PFSK-1 (cell line): ENCODE measurements around the gene PFKP.

Source experiments
- FOXP2 ChIP-seq: optimal IDR thresholded peaks from 2 replicates; pipeline ENCODE3; 2011; ENCODE audit warnings: borderline replicate concordance, control low read depth, inconsistent platforms; ENCODE audit not compliant: insufficient read depth; ENCODE audit errors: extremely low read length, extremely low read depth
- POLR2AphosphoS5 ChIP-seq: IDR thresholded peaks from 2 replicates; pipeline ENCODE4 v1.6.1; 2012; ENCODE audit warnings: low read depth, mild to moderate bottlenecking, control low read depth, low read length, moderate library complexity
- REST ChIP-seq, 2 experiments: IDR thresholded peaks; 2 replicates each; pipeline versions ENCODE4 v1.6.1 to v1.8.0; 2011 to 2012; ENCODE audit warnings: low read depth in 2 of 2, low read length in 2 of 2, control low read depth in 1 of 2, inconsistent platforms in 1 of 2, mild to moderate bottlenecking in 1 of 2, moderate library complexity in 1 of 2; ENCODE audit not compliant: insufficient read depth in 1 of 2
- SIN3A ChIP-seq: IDR thresholded peaks from 2 replicates; pipeline ENCODE4 v1.6.1; 2012; ENCODE audit warnings: mild to moderate bottlenecking, low read length, moderate library complexity, borderline replicate concordance; ENCODE audit not compliant: insufficient read depth
- TAF1 ChIP-seq: IDR thresholded peaks from 2 replicates; pipeline ENCODE4 v1.6.1; 2012; ENCODE audit warnings: low read length, control low read depth, borderline replicate concordance; ENCODE audit not compliant: insufficient read depth

PFKP gene

DNA sequence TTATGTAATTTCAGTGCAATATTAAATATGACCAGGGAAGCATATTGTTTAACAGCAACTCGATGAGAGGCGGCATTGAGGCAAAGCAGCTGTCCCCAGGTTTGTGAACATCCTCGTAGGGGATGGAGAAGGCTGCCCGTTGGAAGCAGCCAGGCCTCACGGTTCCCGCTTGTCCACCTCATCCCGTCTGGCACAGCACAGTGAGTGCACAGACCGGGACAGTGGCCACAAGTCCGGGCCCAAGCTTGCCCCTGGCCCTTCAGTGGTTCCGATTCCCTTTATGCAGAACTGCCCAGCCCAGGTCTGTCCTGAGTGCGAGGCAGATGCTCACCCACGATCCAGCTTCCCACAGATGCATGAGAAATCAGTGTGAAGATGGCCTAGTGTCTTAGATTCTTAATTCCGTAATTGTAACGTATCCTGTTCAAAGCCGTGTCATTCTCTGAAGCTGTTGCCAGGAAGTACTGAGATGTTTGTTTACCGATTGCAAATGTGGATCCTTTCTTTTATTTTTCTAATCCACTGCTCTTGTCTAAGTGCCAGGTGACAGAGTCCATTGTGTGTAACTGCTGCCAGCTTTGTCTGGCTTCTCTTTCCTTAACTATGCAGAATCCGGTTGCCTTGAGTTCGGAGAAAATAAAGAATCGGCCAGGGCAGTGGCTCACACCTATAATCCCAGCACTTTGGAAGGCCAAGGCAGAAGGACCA is 35.5 kb downstream of the PFKP start:
- TF ChIP-seq REST (IDR thresholded peaks at IDR 0.05; ENCODE audit: insufficient read depth in 1 of 2, low read depth in 2 of 2, low read length in 2 of 2) (no peak), SIN3A (no peak), TAF1 (no peak), FOXP2 (no peak), POLR2AphosphoS5 (no peak)

DNA sequence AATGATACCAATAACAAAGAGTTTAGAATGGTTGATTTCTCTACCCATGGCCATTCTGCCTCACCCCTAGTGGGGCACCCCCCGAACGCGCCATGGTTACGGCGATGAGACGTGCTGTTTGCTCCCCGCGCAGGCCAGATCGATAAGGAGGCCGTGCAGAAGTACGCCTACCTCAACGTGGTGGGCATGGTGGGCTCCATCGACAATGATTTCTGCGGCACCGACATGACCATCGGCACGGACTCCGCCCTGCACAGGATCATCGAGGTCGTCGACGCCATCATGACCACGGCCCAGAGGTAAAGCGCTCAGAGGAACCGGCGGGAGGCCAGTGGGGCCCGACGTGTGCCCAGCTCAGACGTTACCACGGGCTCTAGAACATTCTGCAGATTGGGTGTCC is 36.3 kb downstream of the PFKP start:
- no peak for TF ChIP-seq REST (IDR thresholded peaks at IDR 0.05; ENCODE audit: insufficient read depth in 1 of 2, low read depth in 2 of 2, low read length in 2 of 2)
- TF ChIP-seq POLR2AphosphoS5: no peak
- TF ChIP-seq TAF1: no peak
- TF ChIP-seq SIN3A: no peak
- TF ChIP-seq FOXP2: no peak

DNA sequence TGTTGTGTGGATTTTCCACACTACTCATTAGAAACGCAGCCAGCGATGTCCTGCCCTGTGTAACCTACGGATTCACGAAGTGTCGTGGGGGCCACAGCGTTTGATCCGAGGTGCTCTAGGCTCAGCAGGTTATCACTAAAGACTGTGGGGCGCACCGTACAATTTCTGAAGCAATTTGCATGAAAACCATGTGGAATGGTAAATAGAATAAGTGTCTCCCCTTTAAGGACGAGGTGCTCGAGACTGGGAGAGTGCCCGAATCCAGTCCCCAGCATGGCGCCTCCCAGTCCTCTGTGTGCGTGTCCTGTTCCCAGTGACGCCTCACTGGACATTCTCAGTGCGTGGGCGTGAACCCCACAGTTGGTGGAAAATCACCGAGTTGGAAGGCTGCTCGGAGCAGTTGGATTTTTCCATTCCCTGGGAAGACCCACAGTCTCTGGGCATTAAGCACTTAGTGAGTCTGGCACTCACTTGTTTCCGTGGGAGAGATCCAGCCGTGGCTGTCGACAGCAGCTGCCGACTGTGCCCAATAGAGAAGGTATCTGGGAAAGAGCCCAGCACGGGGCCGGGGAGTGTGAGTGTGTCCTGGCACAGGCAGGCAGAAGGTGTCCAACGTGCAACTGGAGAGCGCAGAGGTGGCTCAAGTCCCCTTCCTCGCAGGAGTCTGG is 37.0 kb downstream of the PFKP start:
- TF ChIP-seq POLR2AphosphoS5 (no peak; the same call in 1 of the 2 replicates), REST (IDR thresholded peaks at IDR 0.05; ENCODE audit: insufficient read depth in 1 of 2, low read depth in 2 of 2, low read length in 2 of 2) (no peak), SIN3A (no peak), TAF1 (no peak), FOXP2 (no peak)

GRCh38 chr10:3105166-3105565 is 37.8 kb downstream of the PFKP start:
- TF ChIP-seq TAF1: no peak
- TF ChIP-seq POLR2AphosphoS5: no peak
- TF ChIP-seq SIN3A: no peak
- TF ChIP-seq FOXP2: no peak
- no peak for TF ChIP-seq REST (IDR thresholded peaks at IDR 0.05; ENCODE audit: insufficient read depth in 1 of 2, low read depth in 2 of 2, low read length in 2 of 2)
